HUES6 (cell line): Measurements from ENCODE around the gene WWC2.

Experiments used
- H3K27ac ChIP-seq: 2 replicates; pipeline ENCODE4 v1.7.0; 2013; ENCODE audit warnings: low read depth, mild to moderate bottlenecking, low read length, inconsistent platforms
- H3K27me3 ChIP-seq: 2 replicates; pipeline ENCODE4 v1.6.1; 2013; ENCODE audit warnings: low read length; ENCODE audit not compliant: control insufficient read depth, insufficient read depth
- H3K36me3 ChIP-seq: 2 replicates; pipeline ENCODE4 v1.6.1; 2013; ENCODE audit warnings: low read length; ENCODE audit not compliant: control insufficient read depth, insufficient read depth
- H3K4me1 ChIP-seq: 2 replicates; pipeline ENCODE4 v1.6.1; 2013; ENCODE audit warnings: low read length; ENCODE audit not compliant: control insufficient read depth, insufficient read depth
- H3K4me3 ChIP-seq: 2 replicates; pipeline ENCODE4 v1.5.1; 2013; ENCODE audit warnings: low read depth, low read length
- H3K9ac ChIP-seq: one replicate; pipeline ENCODE4 v1.6.1; 2013; ENCODE audit warnings: mild to moderate bottlenecking, low read length
- H3K9me3 ChIP-seq: 2 replicates; pipeline ENCODE4 v1.6.1; 2013; ENCODE audit warnings: low read depth, low read length; ENCODE audit not compliant: control insufficient read depth, insufficient read depth

Gene WWC2

DNA sequence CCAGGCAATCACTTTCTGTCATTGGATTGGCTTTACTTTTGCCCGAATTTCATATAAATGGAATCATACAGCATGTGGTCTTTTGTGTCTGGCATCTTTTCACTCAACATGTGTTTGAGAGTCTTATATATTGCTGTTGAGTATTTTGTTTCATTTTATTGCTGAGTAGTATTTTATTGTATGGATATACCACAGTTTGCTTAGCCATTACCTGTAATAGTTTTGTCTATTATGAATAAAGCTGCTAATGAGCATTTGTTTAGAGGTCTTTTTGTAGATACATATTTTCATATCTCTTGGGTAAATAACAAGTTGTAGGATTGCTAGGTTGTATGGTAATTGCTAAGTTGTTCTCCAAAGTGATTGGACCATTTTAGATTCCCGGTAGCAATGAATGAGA, 105.7 kb downstream of the WWC2 start:
- Histone ChIP-seq H3K4me1 (no peaks in the 10 kb centered on the region), H3K4me3 (no peak overlapping the region), H3K9ac (no peak overlapping the region), H3K36me3 (peaks cover 16% of the 10 kb centered on the region), H3K27me3 (no peaks in the 10 kb centered on the region), H3K27ac (no peak overlapping the region), H3K9me3 (no peaks in the 10 kb centered on the region)

DNA sequence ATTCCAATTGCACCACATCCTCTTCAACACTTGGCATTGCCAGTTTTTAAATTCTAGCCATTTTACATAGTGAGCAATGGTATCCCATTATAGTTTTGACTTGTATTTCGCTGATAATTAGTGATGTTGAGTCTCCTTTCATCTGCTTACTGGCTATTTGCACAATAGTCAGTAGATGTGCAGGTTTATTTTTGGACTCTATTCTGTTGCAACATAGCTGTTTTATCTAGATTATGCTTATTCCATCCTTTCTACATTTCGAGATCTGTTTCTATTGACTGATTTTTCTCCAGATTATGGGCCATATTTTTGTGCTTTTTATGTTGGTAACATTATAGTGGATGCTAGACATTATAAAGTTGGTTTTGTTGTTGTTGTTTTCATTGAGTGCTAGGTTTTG, 106.1 kb downstream of the WWC2 start:
- Histone ChIP-seq H3K27ac (no peak overlapping the region), H3K36me3 (peaks cover 19% of the 10 kb centered on the region), H3K4me1 (no peaks in the 10 kb centered on the region), H3K9me3 (no peaks in the 10 kb centered on the region), H3K9ac (no peak overlapping the region), H3K4me3 (no peak overlapping the region), H3K27me3 (no peaks in the 10 kb centered on the region)

DNA sequence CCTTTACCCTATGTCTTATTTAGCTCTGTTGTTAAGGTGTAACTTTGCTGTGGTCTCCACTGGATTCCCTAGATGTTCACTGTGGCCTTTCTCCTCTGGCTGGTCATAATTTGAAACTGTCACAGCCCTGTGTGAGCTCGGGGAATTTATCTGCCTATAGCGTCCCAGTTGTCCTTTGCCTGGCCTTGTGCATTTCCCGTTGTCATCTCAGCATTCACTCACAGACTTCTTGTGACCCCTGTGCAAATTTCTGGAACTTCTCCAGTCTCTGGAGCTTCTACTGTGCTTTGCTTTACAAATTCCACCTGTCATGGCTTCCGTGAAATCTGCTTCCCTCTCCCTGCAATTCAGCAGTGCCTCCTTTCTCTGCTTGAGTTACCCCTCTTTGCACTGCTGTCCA, 106.7 kb downstream of the WWC2 start:
- Histone ChIP-seq H3K4me1 (no peaks in the 10 kb centered on the region), H3K27ac (no peak overlapping the region), H3K4me3 (no peak overlapping the region), H3K9ac (no peak overlapping the region), H3K36me3 (peaks cover 24% of the 10 kb centered on the region), H3K9me3 (no peaks in the 10 kb centered on the region), H3K27me3 (no peaks in the 10 kb centered on the region)

DNA sequence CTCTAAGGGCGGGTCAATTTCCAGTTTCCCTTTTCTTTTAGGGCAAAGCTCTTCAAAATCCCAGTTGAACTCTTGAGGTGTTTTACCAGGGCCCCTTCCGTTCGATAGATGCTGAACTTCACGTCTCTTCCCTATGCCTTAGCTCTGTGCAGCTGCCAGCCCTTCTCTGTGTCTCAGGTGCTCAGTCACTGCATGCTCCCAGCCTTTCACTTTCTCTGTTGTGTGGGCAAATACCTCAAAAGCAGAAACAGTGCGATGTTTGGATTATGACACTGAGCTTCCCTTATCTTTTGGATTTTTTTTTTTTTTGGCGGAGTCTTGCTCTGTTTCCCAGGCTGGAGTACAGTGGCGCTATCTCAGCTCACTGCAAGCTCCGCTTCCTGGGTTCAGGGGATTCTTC, 112.5 kb downstream of the WWC2 start:
- peaks cover 27% of the 10 kb centered on the region for H3K36me3 ChIP-seq
- H3K27me3 ChIP-seq = no peaks in the 10 kb centered on the region
- H3K9me3 ChIP-seq = no peaks in the 10 kb centered on the region
- no peak overlapping the region for H3K4me3 ChIP-seq
- peaks cover 15% of the 10 kb centered on the region; the same call in 1 of the 2 replicates for H3K4me1 ChIP-seq
- no peak overlapping the region for H3K9ac ChIP-seq
- H3K27ac ChIP-seq = no peak overlapping the region

DNA sequence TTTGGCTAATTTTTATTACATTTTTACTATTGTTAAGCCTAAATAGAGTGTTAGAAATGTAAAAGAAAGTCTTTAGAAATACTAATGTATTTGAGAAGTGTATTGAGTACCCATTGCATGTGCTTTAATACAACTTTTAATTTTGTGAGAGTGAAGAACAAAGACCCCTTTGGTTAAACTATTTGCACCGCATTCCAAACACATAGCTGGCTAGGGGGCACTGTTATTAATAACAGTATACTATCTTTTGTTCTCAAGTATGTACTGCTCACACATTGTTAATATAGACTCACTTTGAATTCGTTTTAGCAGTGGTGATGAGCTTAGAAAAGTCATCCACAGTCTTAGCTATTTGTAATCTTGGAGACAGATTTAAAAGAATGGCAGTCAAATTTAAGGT, 114.9 kb downstream of the WWC2 start:
- Histone ChIP-seq H3K27me3 (no peaks in the 10 kb centered on the region), H3K36me3 (peaks cover 24% of the 10 kb centered on the region), H3K4me1 (peaks cover 15% of the 10 kb centered on the region; the same call in 1 of the 2 replicates), H3K9me3 (no peaks in the 10 kb centered on the region), H3K27ac (no peak overlapping the region), H3K4me3 (no peak overlapping the region), H3K9ac (no peak overlapping the region)

DNA sequence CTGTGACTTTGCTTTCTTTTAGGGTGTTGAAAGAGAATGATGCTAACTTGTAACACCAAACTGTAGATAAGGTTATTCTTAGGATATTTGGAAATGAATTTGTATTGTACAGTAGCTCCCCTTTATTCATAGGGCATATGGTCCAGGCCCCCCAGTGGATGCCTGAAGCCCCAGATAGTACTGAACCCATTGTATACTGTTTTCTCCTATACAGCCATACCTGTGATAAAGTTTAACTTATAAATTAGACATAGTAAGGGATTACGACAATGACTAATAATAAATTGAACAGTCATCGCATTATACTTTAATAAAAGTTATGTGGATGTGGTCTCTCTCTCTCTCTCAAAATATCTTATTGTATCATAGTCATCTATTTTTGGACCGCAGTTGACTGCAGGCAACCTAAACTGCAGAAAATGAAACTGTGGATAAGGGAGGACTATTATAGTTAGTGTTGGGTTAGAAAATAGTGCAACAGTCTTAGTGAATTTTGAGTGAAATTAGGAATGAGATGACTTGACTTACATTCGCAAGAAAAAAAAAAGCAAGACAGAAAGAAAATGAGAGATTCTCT, 115.9 kb downstream of the WWC2 start:
- H3K27me3 ChIP-seq = no peaks in the 10 kb centered on the region
- H3K9ac ChIP-seq = no peak overlapping the region
- H3K9me3 ChIP-seq = no peaks in the 10 kb centered on the region
- H3K27ac ChIP-seq = no peak overlapping the region
- H3K4me3 ChIP-seq = no peak overlapping the region
- H3K36me3 ChIP-seq = peaks cover 21% of the 10 kb centered on the region
- peaks cover 15% of the 10 kb centered on the region; the same call in 1 of the 2 replicates for H3K4me1 ChIP-seq

DNA sequence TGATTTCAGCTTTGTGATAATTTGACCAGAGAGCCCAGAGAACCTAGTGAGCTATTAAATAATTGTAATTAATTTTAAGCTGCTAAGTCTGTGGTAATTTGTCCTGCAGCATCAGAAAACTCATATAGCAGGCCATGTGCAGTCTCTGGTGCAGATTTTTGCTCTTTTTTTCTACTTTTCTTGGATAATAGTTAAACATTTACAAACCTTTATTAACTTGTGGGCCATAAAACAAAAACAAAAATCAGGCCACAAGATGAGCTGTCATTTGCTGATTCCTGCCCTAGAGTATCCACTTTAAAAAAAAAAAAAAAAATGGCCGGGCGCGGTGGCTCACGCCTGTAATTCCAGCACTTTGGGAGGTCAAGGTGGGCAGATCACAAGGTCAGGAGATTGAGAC, 121.2 kb downstream of the WWC2 start:
- Histone ChIP-seq H3K9ac (no peak overlapping the region), H3K4me3 (no peak overlapping the region), H3K27me3 (no peaks in the 10 kb centered on the region), H3K9me3 (no peaks in the 10 kb centered on the region), H3K36me3 (peaks cover 16% of the 10 kb centered on the region; the same call in 1 of the 2 replicates), H3K4me1 (peaks cover 5% of the 10 kb centered on the region; the same call in 1 of the 2 replicates), H3K27ac (no peak overlapping the region)

DNA sequence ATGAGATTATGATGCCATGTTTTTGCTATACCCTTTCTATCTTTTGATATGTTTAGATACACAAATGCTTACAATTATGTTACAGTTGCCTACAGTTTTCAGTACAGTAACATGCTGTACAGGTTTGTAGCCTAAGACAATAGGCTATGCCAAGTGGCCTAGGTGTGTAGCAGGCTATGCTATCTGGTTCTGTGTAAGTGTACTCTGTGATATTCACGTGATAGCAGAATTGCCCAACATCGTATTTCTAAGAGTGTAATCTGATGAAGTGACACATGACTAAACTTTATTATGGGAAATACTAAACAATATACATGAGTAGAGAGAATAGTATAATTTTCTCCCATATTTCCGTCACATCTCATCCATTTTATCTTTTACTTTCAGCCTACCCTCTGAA, 124.0 kb downstream of the WWC2 start:
- Histone ChIP-seq H3K9ac (no peak overlapping the region), H3K36me3 (peaks cover 13% of the 10 kb centered on the region; the same call in 1 of the 2 replicates), H3K27me3 (no peaks in the 10 kb centered on the region), H3K4me1 (peaks cover 7% of the 10 kb centered on the region; the same call in 1 of the 2 replicates), H3K9me3 (no peaks in the 10 kb centered on the region), H3K27ac (no peak overlapping the region), H3K4me3 (no peak overlapping the region)

DNA sequence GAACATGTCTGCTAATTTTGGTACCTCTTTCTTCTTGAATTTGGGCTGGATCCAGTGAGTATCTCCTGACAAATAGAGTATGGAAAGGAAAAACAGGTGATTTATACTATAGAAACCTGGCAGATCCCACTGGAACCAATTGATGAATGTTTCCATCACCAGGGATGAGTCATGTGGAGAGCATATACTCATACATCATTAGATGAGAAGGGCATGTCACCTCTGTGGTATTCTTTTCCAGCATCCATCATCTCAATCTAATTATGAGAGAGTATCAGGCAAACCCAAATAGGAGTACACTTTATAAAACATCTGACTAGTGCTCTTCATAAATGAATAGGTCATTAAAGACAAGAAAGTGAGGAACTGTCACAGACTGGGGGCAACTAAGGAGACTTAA, 130.3 kb downstream of the WWC2 start:
- no peak overlapping the region for H3K27ac ChIP-seq
- no peak overlapping the region for H3K9ac ChIP-seq
- peaks cover 10% of the 10 kb centered on the region; the same call in 1 of the 2 replicates for H3K4me1 ChIP-seq
- no peak overlapping the region for H3K4me3 ChIP-seq
- no peaks in the 10 kb centered on the region for H3K27me3 ChIP-seq
- H3K9me3 ChIP-seq = no peaks in the 10 kb centered on the region
- peaks cover 9% of the 10 kb centered on the region for H3K36me3 ChIP-seq

DNA sequence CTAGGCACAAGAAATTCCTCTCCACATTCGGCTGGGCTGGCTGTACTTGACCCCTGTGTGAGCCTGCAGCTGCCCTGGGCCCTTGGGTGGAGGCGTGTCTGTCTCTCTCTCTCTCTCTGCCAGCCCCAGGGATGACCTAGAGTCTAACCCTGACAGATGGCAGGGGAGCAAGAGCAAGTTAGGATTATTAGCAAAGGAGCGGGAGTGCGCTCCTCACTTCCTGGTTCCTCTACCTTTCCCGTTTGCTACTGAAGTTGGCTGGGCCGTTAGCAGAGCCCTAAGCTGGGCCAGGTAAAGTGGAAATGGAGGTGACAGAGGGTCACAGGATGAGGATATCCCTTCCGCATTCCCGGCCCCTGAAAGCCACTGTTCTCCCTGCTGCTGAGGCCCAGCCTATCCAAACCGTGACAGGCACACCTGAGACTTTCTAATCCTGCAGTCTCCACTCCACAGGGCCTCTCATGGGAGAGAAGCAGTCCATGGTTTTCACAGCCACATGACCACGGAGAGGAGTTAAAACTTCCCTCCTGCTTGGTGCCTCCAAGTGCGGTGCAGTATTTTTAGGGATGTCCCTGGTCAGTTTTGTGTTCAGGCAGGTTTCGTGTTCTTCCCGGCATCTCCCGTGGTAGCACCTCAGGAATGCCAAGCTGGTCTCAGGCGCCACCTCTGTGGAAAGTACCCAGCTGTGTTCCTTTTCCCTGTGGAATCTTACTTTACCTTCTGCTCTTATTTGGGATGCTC, 141.7 kb downstream of the WWC2 start:
- no peaks in the 10 kb centered on the region for H3K27me3 ChIP-seq
- H3K36me3 ChIP-seq = peaks cover 40% of the 10 kb centered on the region
- no peak overlapping the region for H3K27ac ChIP-seq
- peak overlapping the region; percentile 41 for H3K9ac ChIP-seq
- H3K4me1 ChIP-seq = peaks cover 40% of the 10 kb centered on the region
- H3K9me3 ChIP-seq = no peaks in the 10 kb centered on the region
- no peak overlapping the region for H3K4me3 ChIP-seq

DNA sequence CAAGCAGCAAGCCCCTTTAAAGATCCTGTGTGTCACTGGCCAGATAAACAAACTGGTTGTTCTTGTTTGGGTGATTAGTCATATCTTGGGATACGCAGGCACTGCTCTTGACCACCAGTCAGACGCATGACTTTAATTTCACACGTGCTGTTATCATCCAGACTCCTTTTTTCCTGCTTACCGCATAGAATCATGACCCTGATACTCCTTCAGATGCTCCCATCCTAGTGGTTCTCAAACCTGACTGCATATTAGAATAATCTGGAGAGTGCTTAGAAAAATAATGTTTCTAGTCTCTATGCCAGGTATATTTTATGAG, 142.2 kb downstream of the WWC2 start:
- H3K9ac ChIP-seq = no peak overlapping the region
- H3K27ac ChIP-seq = peak overlapping the region; percentile 46; the same call in 1 of the 2 replicates
- H3K4me3 ChIP-seq = no peak overlapping the region
- no peaks in the 10 kb centered on the region for H3K27me3 ChIP-seq
- peaks cover 45% of the 10 kb centered on the region for H3K36me3 ChIP-seq
- H3K4me1 ChIP-seq = peaks cover 40% of the 10 kb centered on the region
- H3K9me3 ChIP-seq = no peaks in the 10 kb centered on the region
